ENCODE measurements around the gene NOXA1. TPM values are rescaled to one million over a fixed set of nuclear protein-coding genes. Genes with fewer than 3 reads are reported as not detected.

Gene NOXA1
- total and polyA plus RNA-seq, 2 of the 8 experiments (the other 6 are each of a cell fraction or from before 2014, with no cell fraction given): 0.34 to 0.91 TPM

DNA sequence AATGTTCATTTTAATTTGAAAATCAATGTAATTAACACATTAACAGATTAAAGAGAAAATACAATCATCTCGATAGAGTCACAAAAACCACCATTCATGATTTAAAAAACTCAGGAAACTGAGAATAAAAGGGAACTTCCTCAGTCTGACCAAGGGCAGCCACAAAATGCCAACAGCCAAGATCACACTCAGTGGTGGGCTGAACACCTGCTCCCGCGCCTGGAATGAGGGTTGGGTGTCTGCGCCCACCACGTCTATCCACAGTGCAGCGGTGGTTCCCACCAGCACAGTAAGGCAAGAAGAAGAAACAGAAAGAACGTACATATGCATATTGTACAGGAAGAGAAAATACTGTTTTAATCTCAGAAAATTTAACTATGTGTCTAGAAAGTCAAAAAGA lies 47.6 kb downstream of the NOXA1 start:
- H4K5ac ChIP-seq (ENCODE audit: insufficient read length, low read depth, low read length): no peak overlapping the region
- no peak overlapping the region for H2BK20ac ChIP-seq (ENCODE audit: low read length)
- no peak overlapping the region for H3K4me2 ChIP-seq (ENCODE audit: insufficient read depth in 1 of 2, low read depth in 2 of 2, low read length in 2 of 2)
- no peak overlapping the region for H2AK5ac ChIP-seq (ENCODE audit: low read depth, low read length)
- no peak for FAIRE-seq
- H3K9ac ChIP-seq (replicated peaks in 1 of 4; ENCODE audit: extremely low read depth in 1 of 4, low read depth in 3 of 4, low read length in 3 of 4): no peak overlapping the region
- no peak overlapping the region for H2BK15ac ChIP-seq (ENCODE audit: low read length)
- H3K23me2 ChIP-seq (ENCODE audit: low read depth, low read length): no peaks in the 10 kb centered on the region
- H3K23ac ChIP-seq (ENCODE audit: insufficient read length): no peak overlapping the region
- no peaks in the 10 kb centered on the region for H4K20me1 ChIP-seq (replicated peaks in 1 of 2; ENCODE audit: control insufficient read depth in 1 of 2, insufficient read depth in 2 of 2, low read length in 2 of 2)
- no peaks in the 10 kb centered on the region for H3K36me3 ChIP-seq (ENCODE audit: control insufficient read depth in 2 of 4, insufficient read depth in 4 of 4, low read length in 3 of 4)
- no peaks in the 10 kb centered on the region for H3K27me3 ChIP-seq (replicated peaks in 1 of 4; ENCODE audit: control insufficient read depth in 3 of 4, extremely low read depth in 1 of 4, insufficient read depth in 3 of 4, low read length in 3 of 4)
- POLR2A ChIA-PET (ENCODE audit: partially characterized antibody): no interaction called here
- DNase-seq (ENCODE audit: low read depth in 1 of 2, low spot score in 2 of 2): no peak
- H3K27ac ChIP-seq (ENCODE audit: low read depth, low read length): no peak overlapping the region
- no peak overlapping the region for H3K4ac ChIP-seq (replicated peaks; ENCODE audit: insufficient read length, low read depth, low read length)
- CTCF ChIA-PET (ENCODE audit: partially characterized antibody): interaction anchor here (1.1 kb wide), 1 partner anchor 39 kb away, joined by 3 read pairs; no protein-coding TSS in a partner anchor
- no peak overlapping the region for H2AFZ ChIP-seq (ENCODE audit: low read length)
- TF ChIP-seq HDAC2 (IDR thresholded peaks at IDR 0.05; ENCODE audit: borderline replicate concordance in 1 of 2, low read depth in 2 of 2, low read length in 2 of 2) (no peak), YY1 (IDR thresholded peaks at IDR 0.05; ENCODE audit: low read depth, low read length) (no peak), SIRT6 (IDR thresholded peaks at IDR 0.05; ENCODE audit: low read length) (no peak), GABPA (IDR thresholded peaks at IDR 0.05; ENCODE audit: borderline replicate concordance, insufficient read depth, low read length) (no peak), CEBPB (IDR thresholded peaks at IDR 0.05; ENCODE audit: low read depth, low read length) (no peak), BACH1 (IDR thresholded peaks at IDR 0.05; ENCODE audit: low read length) (no peak), NANOG (IDR thresholded peaks at IDR 0.05; ENCODE audit: insufficient read depth, low read depth, low read length, poor library complexity, severe bottlenecking) (no peak)
- TF ChIP-seq, protein P1, sequence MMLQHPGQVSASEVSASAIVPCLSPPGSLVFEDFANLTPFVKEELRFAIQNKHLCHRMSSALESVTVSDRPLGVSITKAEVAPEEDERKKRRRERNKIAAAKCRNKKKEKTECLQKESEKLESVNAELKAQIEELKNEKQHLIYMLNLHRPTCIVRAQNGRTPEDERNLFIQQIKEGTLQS (IDR thresholded peaks at IDR 0.05; ENCODE audit: insufficient read depth, low read depth, low read length): no peak
- H4K91ac ChIP-seq (replicated peaks; ENCODE audit: insufficient read length, low read length): no peak overlapping the region
- H3K56ac ChIP-seq (replicated peaks; ENCODE audit: insufficient read length, low read depth, low read length): no peak overlapping the region
- 90% methylated on average over 7 of the region's 7 CpGs; no CpG with 5 or more reads in 1 of the 2 experiments for WGBS, 2 experiments (ENCODE audit: extremely low coverage in 1 of 2, insufficient coverage in 1 of 2, insufficient read length in 1 of 2, insufficient replicate concordance in 2 of 2, low coverage in 1 of 2, low lambda C conversion rate in 2 of 2, missing lambda C conversion rate in 1 of 2)
- H2BK12ac ChIP-seq (ENCODE audit: low read depth, low read length): no peak overlapping the region
- no peaks in the 10 kb centered on the region for H3K79me2 ChIP-seq (ENCODE audit: control insufficient read depth in 1 of 2, insufficient read depth in 2 of 2, low read length in 2 of 2)
- H3K4me1 ChIP-seq (replicated peaks in 1 of 4; ENCODE audit: control insufficient read depth in 3 of 4, insufficient read depth in 4 of 4, low read length in 3 of 4): no peaks in the 10 kb centered on the region
- H3K4me3 ChIP-seq (ENCODE audit: extremely low read depth in 1 of 4, insufficient read depth in 2 of 4, low read depth in 3 of 4, low read length in 4 of 4): no peak overlapping the region
- H3K79me1 ChIP-seq (ENCODE audit: low read depth, low read length): no peaks in the 10 kb centered on the region
- no peak overlapping the region for H3K14ac ChIP-seq (ENCODE audit: insufficient read length)
- H2BK5ac ChIP-seq (ENCODE audit: low read depth, low read length): no peak overlapping the region
- no peak overlapping the region for H3K18ac ChIP-seq (ENCODE audit: extremely low read depth, low read length)
- no peak overlapping the region for H2BK120ac ChIP-seq (replicated peaks; ENCODE audit: low read depth, low read length)
- peaks cover 2 to 8% of the 10 kb centered on the region in 2 experiments; a peak in 3 of 4 replicates for H3K9me3 ChIP-seq (ENCODE audit: insufficient read depth in 2 of 2, low read depth in 1 of 2, low read length in 1 of 2)
- no peak overlapping the region; the same call in 1 of the 2 replicates for H4K8ac ChIP-seq (ENCODE audit: extremely low read depth, insufficient read depth, low read length)
